A549 treated with ZK216348 at 1 μM for 4 hours (cell line): ENCODE data around the gene ATP2C1. TPM values are rescaled to one million over a fixed set of nuclear protein-coding genes. Genes with fewer than 3 reads are reported as not detected.

ENCODE experiments used
- total RNA-seq: library from RNA; stranded (reverse); fragments of 200-300 nt; extraction: Qiagen RNA extraction; gene quantifications from 5 replicates; pipeline ENCODE4 v1.2.3, GENCODE V29; 2022; ENCODE audit warnings: low read depth

ATP2C1 gene, protein sequence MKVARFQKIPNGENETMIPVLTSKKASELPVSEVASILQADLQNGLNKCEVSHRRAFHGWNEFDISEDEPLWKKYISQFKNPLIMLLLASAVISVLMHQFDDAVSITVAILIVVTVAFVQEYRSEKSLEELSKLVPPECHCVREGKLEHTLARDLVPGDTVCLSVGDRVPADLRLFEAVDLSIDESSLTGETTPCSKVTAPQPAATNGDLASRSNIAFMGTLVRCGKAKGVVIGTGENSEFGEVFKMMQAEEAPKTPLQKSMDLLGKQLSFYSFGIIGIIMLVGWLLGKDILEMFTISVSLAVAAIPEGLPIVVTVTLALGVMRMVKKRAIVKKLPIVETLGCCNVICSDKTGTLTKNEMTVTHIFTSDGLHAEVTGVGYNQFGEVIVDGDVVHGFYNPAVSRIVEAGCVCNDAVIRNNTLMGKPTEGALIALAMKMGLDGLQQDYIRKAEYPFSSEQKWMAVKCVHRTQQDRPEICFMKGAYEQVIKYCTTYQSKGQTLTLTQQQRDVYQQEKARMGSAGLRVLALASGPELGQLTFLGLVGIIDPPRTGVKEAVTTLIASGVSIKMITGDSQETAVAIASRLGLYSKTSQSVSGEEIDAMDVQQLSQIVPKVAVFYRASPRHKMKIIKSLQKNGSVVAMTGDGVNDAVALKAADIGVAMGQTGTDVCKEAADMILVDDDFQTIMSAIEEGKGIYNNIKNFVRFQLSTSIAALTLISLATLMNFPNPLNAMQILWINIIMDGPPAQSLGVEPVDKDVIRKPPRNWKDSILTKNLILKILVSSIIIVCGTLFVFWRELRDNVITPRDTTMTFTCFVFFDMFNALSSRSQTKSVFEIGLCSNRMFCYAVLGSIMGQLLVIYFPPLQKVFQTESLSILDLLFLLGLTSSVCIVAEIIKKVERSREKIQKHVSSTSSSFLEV
- 29.5 to 40.3 TPM (median 32.8 TPM) in 5 replicates for total RNA-seq

DNA sequence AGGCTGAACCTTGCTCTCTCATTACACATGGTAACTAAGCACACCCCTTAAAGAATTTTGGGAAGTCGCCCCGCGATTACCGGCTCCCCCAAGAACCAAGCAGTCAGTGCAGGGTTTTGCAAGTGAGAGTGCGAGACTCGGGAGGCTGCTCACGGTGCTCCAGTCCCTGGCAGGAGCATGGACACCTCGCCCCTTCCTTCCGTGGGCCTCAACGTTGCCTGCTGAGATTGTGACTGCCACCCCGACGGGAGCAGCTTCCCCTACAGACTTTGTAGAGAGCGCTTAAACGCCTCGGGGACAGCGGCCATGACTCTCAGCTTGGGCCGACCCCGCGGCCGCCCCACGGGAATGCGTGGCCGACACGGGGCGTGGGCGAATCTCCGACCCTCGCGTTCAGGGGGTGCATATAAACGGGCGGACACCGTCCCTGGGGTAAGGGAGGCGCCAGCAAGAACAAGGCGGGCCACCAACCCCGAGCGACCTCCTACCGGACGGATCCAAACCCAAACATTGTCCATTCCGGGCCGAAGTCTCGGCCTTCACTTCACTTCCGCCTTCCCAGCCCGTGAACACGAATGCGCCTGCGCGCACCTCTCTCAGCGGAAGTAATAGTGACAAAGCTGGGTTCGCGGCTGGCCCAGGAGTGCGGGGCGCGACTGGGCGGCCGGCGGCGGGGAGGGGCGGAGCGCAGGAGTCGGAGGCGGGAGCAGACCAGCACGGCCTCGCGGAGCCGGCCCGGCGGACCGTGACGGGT lies at the start of gene ATP2C1:
Gene ATP2C1, plus strand, starts transcription at position 709 of the 754 bp plus-strand sequence. CDS start 686 bp downstream, outside the sequence.

GRCh38 chr3:131026321-131027151 lies 132.7 kb downstream of the ATP2C1 start, which contains the start of the genes ASTE1 and NEK11:
TSS of gene ASTE1 (minus strand) at chr3:131026825. CDS start at chr3:131025306, 1,519 bp downstream.
TSS of gene NEK11 (plus strand) at chr3:131026877. CDS start at chr3:131029709, 2,832 bp downstream.

Other genes with a start within 250 kb of the ATP2C1 start
- 14.0 to 17.8 TPM (median 17.2 TPM) in 5 replicates for gene PIK3R4, start 147.3 kb upstream of the ATP2C1 start, total RNA-seq
- gene ASTE1, start 132.7 kb downstream of the ATP2C1 start, total RNA-seq: 4.7 to 6.3 TPM (median 4.8 TPM) in 5 replicates
- 4.2 to 5.9 TPM (median 4.5 TPM) in 5 replicates for gene NEK11, start 132.8 kb downstream of the ATP2C1 start, total RNA-seq